Peyer's patch (tissue), 4 donors: ENCODE measurements around the gene ACCSL.

ENCODE experiments used
- POLR2A ChIP-seq, 2 donors: fragments of 450-650 bp; IDR thresholded peaks; one replicate each; pipeline ENCODE4 v1.5.1; 2017; ENCODE audit warnings: antibody characterized with exemption in 2 of 2, mild to moderate bottlenecking in 2 of 2, moderate library complexity in 2 of 2
- TF ChIP-seq, protein P1 (sequence below), 6 experiments: fragments of 450-650 bp in 4 of 6; fragments of 200-600 bp in 2 of 6; sonication (generic) in 1 of 6; IDR thresholded peaks; one replicate each; pipeline ENCODE4 v1.5.1; 2017 to 2019; ENCODE audit warnings: antibody characterized with exemption in 6 of 6, mild to moderate bottlenecking in 3 of 6, moderate library complexity in 1 of 6

DNA sequence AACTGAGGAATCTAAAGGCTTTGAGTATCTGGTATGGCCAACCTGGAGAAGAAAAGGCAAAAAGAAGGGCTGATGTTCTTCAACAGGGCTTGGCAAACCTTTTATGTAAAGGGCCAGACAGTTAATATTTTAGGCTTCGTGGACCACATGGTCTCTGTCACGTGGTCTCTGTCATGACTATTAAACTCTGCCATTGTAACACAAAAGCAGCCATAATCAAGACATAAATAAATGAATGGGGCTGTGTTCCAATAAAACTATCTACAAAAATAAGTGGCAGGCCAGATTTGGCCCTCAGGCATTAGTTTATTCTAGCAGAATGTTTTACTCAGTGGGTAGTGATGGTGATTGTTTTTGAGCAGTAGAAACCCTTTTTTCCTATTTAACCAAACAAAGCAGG, 483 bp upstream of the ACCSL start:
- TF ChIP-seq, protein P1, sequence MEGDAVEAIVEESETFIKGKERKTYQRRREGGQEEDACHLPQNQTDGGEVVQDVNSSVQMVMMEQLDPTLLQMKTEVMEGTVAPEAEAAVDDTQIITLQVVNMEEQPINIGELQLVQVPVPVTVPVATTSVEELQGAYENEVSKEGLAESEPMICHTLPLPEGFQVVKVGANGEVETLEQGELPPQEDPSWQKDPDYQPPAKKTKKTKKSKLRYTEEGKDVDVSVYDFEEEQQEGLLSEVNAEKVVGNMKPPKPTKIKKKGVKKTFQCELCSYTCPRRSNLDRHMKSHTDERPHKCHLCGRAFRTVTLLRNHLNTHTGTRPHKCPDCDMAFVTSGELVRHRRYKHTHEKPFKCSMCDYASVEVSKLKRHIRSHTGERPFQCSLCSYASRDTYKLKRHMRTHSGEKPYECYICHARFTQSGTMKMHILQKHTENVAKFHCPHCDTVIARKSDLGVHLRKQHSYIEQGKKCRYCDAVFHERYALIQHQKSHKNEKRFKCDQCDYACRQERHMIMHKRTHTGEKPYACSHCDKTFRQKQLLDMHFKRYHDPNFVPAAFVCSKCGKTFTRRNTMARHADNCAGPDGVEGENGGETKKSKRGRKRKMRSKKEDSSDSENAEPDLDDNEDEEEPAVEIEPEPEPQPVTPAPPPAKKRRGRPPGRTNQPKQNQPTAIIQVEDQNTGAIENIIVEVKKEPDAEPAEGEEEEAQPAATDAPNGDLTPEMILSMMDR (IDR thresholded peaks at IDR 0.05) = no peak
- TF ChIP-seq POLR2A (IDR thresholded peaks at IDR 0.05) = no peak
